22Rv1 (cell line): Measurements from ENCODE around the gene PREX1.

Source experiments
- H3K27ac ChIP-seq: fragments of 450-650 bp; 2 replicates; pipeline ENCODE4 v1.5.1; 2017
- ZFX ChIP-seq: fragments of 450-650 bp; IDR thresholded peaks from 2 replicates; pipeline ENCODE4 v1.6.1; 2017; ENCODE audit warnings: antibody characterized with exemption, borderline replicate concordance
- TF ChIP-seq, protein P1 (sequence below): fragments of 450-650 bp; IDR thresholded peaks from 2 replicates; pipeline ENCODE4 v1.5.1; 2017; ENCODE audit warnings: mild to moderate bottlenecking

The PREX1 gene

GRCh38 chr20:48634641-48635040 is 193.2 kb downstream of the PREX1 start:
- H3K27ac ChIP-seq, result no peak overlapping the region

DNA sequence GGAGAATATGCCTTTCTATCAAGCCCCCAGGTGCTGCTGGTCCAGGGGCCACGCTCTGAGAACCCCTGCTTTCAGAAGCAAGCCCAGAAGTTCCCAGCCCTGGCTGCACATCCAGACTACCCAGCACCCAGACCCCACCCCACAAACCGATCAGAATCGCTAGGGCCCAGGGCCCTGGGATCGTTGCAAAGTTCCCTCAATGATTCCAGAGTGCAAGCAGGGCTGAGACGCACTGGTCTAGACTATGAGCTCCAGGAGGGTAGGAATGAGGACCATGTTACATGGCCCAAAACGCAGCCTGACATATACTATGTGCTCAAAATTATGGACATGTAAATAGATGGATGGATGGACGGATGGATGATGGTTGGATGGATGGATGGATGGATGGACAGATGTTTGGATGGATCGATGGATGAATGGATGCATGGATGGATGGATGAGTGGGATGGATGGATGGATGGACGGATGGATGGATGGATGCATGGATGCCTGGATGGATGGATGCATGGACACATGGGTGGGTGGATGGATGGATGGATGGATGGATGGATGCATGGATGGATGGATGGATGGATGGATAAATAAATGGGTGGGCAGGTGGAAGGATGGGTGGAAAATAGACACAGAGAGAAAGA is 194.1 kb downstream of the PREX1 start:
- TF ChIP-seq, protein P1, sequence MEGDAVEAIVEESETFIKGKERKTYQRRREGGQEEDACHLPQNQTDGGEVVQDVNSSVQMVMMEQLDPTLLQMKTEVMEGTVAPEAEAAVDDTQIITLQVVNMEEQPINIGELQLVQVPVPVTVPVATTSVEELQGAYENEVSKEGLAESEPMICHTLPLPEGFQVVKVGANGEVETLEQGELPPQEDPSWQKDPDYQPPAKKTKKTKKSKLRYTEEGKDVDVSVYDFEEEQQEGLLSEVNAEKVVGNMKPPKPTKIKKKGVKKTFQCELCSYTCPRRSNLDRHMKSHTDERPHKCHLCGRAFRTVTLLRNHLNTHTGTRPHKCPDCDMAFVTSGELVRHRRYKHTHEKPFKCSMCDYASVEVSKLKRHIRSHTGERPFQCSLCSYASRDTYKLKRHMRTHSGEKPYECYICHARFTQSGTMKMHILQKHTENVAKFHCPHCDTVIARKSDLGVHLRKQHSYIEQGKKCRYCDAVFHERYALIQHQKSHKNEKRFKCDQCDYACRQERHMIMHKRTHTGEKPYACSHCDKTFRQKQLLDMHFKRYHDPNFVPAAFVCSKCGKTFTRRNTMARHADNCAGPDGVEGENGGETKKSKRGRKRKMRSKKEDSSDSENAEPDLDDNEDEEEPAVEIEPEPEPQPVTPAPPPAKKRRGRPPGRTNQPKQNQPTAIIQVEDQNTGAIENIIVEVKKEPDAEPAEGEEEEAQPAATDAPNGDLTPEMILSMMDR, result no peak
- no peak for TF ChIP-seq ZFX
- H3K27ac ChIP-seq, result no peak overlapping the region

More at GRCh38 chr20:48634641-48635040, 193.2 kb downstream of the PREX1 start:
- TF ChIP-seq ZFX, result no peak
- TF ChIP-seq, protein P1, result no peak

GRCh38 chr20:48632825-48633619 is 194.8 kb downstream of the PREX1 start:
- no peak for TF ChIP-seq ZFX
- TF ChIP-seq, protein P1, result no peak
- no peak overlapping the region for H3K27ac ChIP-seq

GRCh38 chr20:48632017-48632824 is 195.6 kb downstream of the PREX1 start:
- no peak overlapping the region for H3K27ac ChIP-seq
- no peak for TF ChIP-seq ZFX

- H3K27ac ChIP-seq, result no peak overlapping the region
- TF ChIP-seq ZFX, result no peak
- TF ChIP-seq, protein P1, result no peak
Measured at GRCh38 chr20:48631114-48632016, 196.4 kb downstream of the PREX1 start.

- H3K27ac ChIP-seq, result no peak overlapping the region
- no peak for TF ChIP-seq ZFX
- TF ChIP-seq, protein P1, result no peak
Measured at GRCh38 chr20:48630342-48631075, 197.3 kb downstream of the PREX1 start.
